Measurements from ENCODE around the gene GLRA2.

The GLRA2 gene

GRCh38 chrX:14712096-14712495 is 182.8 kb downstream of the GLRA2 start:
- DNase-seq = no peak

GRCh38 chrX:14717949-14718348 is 188.6 kb downstream of the GLRA2 start:
- no peak for DNase-seq

DNA sequence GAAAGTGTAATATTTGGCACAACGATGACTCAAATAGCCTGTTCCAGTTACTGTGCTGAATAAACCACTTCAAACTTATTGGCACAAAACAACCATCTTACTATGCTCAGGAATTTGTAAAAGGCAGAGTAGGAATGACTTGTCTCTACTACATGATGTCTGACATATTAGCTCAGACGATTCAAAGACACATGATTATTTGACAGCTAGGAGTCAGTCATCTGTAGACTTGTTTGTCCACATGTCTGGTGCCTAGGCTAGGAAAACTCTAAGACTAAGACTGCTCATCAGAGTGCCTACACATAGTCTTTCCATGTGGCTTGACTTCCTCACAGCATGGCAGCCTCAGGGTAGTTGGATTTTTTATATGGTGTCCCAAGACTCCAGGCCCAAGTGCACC is 189.1 kb downstream of the GLRA2 start:
- DNase-seq = no peak

GRCh38 chrX:14729058-14729457 is 199.7 kb downstream of the GLRA2 start:
- DNase-seq = no peak

DNA sequence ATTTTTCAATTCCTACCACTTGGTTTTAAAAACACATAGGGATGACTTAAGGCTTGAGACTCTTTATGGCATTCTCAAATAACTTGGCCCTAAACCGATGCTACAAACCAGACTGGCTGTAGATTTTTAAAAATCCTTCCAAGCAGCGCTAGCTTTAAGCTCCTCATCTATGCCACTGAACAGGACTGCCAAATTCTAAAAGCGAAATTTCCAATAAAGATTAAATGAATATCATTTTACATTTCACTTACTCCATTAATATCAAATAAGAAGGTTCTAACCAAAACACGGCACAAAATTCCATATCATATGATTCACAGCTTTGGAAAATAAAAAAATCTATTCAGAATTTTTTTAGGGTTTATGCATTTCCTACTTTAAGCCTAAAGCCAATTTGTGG is 209.3 kb downstream of the GLRA2 start:
- DNase-seq = no peak

- DNase-seq = no peak
Observed at GRCh38 chrX:14753441-14753840, 224.1 kb downstream of the GLRA2 start.

- no peak for DNase-seq
Observed at GRCh38 chrX:14758029-14758491, 228.7 kb downstream of the GLRA2 start.

GRCh38 chrX:14775416-14775815 is 246.1 kb downstream of the GLRA2 start:
- DNase-seq = no peak

DNA sequence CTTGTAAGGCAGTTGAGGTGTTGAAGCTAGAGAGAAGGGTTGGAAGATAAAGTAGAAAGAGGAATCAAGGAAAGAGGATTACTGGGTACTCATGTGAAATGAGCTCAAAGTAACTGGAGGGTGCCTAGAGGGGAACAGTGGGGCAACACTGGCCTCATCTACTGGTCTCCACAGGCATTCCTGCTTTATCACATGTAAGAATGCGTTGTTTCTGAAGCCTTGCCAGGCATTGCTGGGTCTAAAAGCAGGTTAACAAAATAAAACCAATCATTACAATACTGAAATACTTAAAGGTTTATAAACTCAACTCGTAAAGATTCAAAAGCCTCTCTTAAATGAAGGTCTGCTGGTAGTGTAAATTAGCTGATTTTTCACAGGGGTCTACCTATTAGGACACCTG is 247.6 kb downstream of the GLRA2 start:
- DNase-seq = no peak

DNA sequence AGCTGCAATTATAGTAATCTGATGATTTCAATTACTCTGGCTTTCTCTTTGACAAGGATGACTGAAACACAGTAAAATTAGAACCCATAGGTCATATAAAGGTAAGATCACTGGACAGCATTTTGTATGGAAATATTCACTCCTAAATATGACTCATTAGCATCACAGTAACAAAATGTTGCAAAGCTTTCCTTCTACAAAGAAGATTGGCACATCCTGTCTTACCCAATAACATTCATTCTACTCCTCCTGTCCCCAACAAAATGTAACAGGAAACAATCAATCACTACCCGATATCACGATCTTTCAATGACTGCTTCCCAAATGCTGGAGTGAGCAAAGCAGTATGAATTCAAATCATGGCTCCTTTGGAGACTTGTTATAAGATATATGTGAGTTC is 248.2 kb downstream of the GLRA2 start:
- no peak for DNase-seq

DNA sequence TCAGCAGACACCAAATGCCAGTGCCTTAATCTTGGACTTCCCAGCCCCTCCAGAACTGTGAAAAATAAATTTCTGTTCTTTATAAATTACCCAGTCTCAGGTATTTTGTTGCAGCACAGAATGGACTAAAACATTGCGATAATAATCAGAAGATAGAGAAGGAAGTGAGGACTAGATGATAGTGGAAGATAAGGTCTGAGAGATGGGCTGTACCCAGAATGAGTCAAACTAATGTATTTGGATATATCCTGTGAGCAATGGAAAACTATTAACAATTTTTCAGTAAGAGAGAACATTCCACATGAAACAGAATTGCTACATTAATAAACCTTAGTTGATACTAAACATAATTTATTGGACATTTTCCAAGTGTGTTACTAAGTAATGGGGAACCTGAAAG is 250.2 kb downstream of the GLRA2 start:
- no peak for DNase-seq

Measured in NCI-H1694 treated with DMSO at 0.1 percent for 48 hours (cell line).